ENCODE measurements around the gene ANKLE2. TPM values are rescaled to one million over a fixed set of nuclear protein-coding genes. Genes with fewer than 3 reads are reported as not detected.

The ANKLE2 gene
- total RNA-seq, 2 experiments from 2014 or later: 95.7 to 101 TPM

DNA sequence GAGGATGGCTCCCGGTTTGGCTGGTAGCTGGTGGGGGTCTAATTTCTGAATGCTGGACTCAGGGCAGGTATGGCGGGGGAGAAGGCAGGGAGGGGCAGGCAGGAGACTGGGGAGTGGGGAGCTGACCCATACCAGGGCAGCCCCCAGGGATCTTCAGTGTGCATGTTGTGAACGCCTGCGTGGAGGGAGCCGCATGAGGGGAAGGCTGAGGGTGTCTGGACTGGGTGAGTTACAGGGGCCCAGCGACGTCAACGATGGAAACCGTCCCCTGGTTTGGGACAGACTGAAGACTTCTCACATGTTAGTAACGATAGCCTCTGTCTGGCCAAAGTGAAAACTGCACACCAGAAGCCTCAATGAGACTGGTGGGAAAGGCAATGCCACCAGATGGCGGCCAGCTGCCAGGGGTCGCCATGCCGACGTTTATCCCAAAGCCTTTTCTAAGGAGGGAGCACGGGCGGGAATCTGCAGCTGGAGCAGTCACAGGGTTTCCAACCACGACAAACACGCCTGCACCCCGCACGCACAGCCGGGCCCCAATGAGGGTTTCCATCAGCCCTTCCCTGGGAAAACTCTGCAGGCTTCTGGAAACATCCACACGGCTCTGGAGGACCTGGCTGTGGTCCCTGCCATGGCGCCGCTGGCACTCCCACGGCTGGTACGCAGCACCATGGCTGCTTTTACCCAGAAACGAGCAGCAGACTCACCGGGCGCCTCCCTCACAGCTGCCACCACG is 37.0 kb downstream of the ANKLE2 start:
- no peaks in the 10 kb centered on the region for H3K27me3 Mint-ChIP-seq (ENCODE audit: low read depth)

DNA sequence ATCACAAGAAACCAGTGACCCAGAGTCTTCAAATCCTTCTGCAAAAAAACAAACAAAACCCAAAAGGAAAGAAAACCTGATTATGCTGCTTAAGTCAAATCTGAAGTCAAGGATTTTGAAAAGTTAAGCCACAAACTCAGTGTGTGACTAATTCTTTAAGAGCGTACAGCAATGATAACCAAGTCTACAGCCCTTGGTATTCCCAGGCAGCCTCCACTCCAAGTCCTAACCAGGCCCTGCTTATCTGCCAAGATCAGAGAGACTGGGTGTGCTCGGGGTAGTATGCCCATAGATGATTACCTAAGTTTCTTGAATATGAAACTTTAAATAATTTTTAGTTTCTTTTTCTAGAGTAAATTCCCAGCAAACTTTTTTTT is 37.9 kb downstream of the ANKLE2 start:
- Mint-ChIP-seq H3K4me3 (no peak overlapping the region), H3K27me3 (ENCODE audit: low read depth) (no peaks in the 10 kb centered on the region), H3K36me3 (ENCODE audit: low read depth) (peaks cover 77% of the 10 kb centered on the region), H3K27ac (no peak overlapping the region), H3K4me1 (ENCODE audit: low read depth) (peaks cover 2% of the 10 kb centered on the region), H3K9me3 (ENCODE audit: insufficient read depth) (no peaks in the 10 kb centered on the region)
- ChIA-PET POLR2A (no interaction called here), CTCF (no interaction called here)
- no peak for ATAC-seq
- DNase-seq: no peak

More for the DNA sequence above, 37.0 kb downstream of the ANKLE2 start:
- ATAC-seq: no peak
- DNase-seq: no peak
- H3K4me1 Mint-ChIP-seq (ENCODE audit: low read depth): peaks cover 2% of the 10 kb centered on the region
- H3K27ac Mint-ChIP-seq: peak overlapping the region; percentile 8
- POLR2A ChIA-PET: no interaction called here
- H3K36me3 Mint-ChIP-seq (ENCODE audit: low read depth): peaks cover 74% of the 10 kb centered on the region
- no peaks in the 10 kb centered on the region for H3K9me3 Mint-ChIP-seq (ENCODE audit: insufficient read depth)
- H3K4me3 Mint-ChIP-seq: no peak overlapping the region
- CTCF ChIA-PET: no interaction called here

DNA sequence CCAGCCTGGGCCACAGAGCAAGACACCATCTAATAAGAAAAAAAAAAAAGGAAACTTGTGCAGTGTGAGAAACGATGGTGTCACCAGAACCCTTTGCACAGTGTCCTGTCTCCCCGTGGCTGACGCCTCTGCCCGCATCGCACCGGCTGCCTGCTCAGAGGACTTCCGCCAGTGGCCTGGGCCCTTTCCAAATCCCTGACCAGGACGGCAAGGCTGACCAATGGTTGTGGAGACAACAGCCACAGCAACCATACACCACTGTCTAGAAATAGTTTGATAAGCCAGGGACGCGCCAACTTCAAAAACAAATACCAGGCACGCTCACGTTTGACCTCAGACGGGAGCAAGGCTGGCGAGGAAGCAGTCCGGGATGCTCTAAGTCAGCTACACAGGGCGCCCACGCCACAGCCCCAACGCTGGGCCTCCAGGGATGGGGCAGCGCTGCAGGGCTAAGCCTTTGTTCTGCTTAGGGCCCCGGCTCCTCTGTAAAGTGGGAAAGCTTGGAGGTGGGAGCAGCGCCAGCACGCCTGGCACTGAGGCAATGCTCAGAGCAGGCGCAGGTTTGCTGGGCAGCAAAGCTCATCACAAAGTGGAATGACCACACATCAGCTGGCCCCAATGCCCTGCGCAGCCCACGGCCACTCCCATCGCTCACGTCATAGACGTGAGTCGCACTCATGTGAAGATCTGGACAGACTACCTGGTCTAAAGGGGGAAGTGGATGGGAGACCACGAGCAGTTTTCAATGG is 38.4 kb downstream of the ANKLE2 start:
- Mint-ChIP-seq H3K4me3 (no peak overlapping the region), H3K27ac (no peak overlapping the region), H3K27me3 (ENCODE audit: low read depth) (no peaks in the 10 kb centered on the region), H3K9me3 (ENCODE audit: insufficient read depth) (no peaks in the 10 kb centered on the region), H3K4me1 (ENCODE audit: low read depth) (no peaks in the 10 kb centered on the region), H3K36me3 (ENCODE audit: low read depth) (peaks cover 75% of the 10 kb centered on the region)
- no peak for DNase-seq
- POLR2A ChIA-PET: no interaction called here
- CTCF ChIA-PET: no interaction called here
- ATAC-seq: no peak

DNA sequence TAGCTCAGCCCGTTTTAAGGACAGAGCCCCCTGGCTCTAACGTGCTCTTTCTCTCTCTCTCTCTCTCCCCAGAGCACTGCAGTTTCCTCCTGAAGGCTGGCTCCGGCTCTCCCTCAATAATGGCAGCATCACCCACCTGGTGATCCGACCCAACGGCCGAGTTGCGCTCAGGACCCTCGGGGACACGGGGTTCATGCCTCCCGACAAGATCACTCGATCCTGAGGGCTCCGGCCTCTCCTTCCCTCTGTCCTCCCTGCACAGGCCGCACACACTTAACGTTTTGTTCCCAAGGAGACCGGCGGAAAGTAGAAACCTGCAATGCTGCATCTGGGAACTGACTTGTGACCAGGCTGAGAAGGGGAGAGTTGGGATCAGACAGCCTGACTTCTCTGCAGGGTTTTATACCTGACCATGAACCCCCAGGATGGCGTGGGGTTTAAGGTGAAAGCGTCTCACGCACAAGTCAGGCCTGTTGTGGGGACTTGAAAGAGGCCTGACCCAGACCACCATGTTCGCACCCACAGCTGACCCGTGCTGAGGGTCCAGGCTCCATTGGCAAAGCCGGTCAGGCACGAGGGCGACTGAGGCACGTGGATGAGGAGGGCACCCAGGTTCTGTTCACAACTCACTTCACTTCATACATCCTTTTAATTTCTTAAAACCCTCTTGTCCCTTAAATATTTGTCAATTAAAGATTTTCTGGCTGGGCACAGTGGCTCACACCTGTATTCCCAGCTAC is 40.9 kb downstream of the ANKLE2 start:
- no peaks in the 10 kb centered on the region for H3K4me1 Mint-ChIP-seq (ENCODE audit: low read depth)
- H3K27ac Mint-ChIP-seq: no peak overlapping the region
- ChIA-PET POLR2A (no interaction called here), CTCF (interaction anchor here (1.5 kb wide), 1 partner anchor 16 kb away, joined by 3 read pairs; no protein-coding TSS in a partner anchor)
- ATAC-seq (no peak), DNase-seq (no peak)
- peaks cover 63% of the 10 kb centered on the region for H3K36me3 Mint-ChIP-seq (ENCODE audit: low read depth)
- H3K27me3 Mint-ChIP-seq (ENCODE audit: low read depth): no peaks in the 10 kb centered on the region
- no peaks in the 10 kb centered on the region for H3K9me3 Mint-ChIP-seq (ENCODE audit: insufficient read depth)
- no peak overlapping the region for H3K4me3 Mint-ChIP-seq

DNA sequence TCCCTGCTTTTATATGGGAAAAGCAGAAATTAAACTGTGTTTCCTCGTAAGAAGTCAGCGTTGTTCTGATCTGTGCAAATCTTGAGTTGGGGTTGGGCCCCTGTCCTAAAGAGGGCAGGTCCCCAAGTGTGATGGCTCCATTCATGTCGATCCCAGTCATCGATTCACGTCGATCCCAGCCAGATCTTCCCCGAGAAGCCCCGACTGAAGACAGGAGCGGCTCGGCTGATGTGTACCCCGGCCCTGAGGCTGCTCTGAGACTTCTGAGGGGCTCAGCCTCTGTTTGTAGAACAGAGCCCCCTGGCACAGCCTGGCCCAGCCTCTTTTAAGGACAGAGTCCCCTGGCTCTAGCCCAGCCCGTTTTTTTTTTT is 41.7 kb downstream of the ANKLE2 start:
- ChIA-PET POLR2A (no interaction called here), CTCF (no interaction called here)
- Mint-ChIP-seq H3K27me3 (ENCODE audit: low read depth) (no peaks in the 10 kb centered on the region), H3K4me3 (no peak overlapping the region), H3K4me1 (ENCODE audit: low read depth) (no peaks in the 10 kb centered on the region), H3K36me3 (ENCODE audit: low read depth) (peaks cover 60% of the 10 kb centered on the region), H3K9me3 (ENCODE audit: insufficient read depth) (no peaks in the 10 kb centered on the region), H3K27ac (no peak overlapping the region)
- DNase-seq (no peak), ATAC-seq (no peak)

DNA sequence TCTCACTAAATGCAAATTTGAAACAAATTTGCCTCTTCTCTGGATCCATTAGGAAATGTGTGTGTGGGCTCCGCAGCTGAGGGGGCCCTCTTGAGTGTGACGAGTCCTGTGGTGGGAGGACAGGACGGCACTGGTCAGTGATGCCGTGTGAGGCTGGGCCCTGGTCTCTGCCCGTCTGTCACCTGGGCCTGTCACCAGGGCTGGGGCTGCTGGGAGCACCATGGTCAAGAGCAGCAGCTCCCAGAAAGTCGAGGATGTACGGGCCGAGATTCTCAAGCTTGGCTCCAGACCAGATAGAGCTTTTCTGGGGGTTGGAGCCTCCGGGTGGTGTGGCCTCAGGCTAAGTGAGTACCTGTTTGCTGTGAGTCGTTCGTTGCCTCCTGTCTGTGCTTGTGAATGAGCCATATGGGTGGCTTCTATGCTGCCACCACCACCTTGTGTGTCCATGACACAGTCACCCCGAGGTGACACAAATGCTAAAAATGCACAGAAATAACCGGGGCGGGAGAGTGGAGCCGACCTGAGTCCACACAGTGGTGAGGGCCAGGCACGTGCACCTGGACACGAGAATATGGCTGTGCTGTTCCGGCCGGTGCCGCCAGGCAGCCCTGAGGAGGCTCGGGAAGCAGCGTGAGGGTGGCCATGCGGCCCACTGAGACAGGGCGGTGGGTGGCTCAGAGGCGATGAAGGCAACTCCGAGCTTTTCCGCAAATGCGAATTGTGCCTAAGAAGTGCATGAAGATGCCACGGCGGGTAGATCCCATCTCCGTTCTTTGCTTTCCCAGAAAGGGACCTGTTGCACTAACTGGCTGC is 42.3 kb downstream of the ANKLE2 start:
- ChIA-PET POLR2A (no interaction called here), CTCF (no interaction called here)
- no peak overlapping the region for H3K4me3 Mint-ChIP-seq
- H3K27ac Mint-ChIP-seq: no peak overlapping the region
- H3K36me3 Mint-ChIP-seq (ENCODE audit: low read depth): peaks cover 63% of the 10 kb centered on the region
- no peaks in the 10 kb centered on the region for H3K9me3 Mint-ChIP-seq (ENCODE audit: insufficient read depth)
- H3K4me1 Mint-ChIP-seq (ENCODE audit: low read depth): peaks cover 2% of the 10 kb centered on the region
- ATAC-seq (no peak), DNase-seq (no peak)
- no peaks in the 10 kb centered on the region for H3K27me3 Mint-ChIP-seq (ENCODE audit: low read depth)

DNA sequence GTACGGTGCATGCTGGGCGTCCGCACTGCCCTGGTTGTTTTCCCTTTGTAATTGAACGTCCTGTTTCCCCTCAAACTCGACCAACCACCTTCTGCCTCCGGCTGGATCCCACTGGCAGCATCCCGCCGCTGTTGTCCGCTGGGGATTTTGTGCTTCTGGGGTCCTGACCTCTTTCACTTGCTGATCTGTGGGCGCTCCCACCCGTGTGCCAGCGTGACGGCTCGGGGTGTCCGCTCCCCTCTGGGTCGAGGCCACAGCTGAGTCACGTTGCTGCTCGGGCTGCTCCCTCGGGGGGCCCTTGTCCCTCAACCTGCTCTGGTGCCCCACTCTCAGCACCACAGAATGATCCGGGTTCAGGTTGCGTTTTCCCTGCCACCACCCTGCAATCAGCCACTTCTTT is 43.0 kb downstream of the ANKLE2 start:
- Mint-ChIP-seq H3K27ac (no peak overlapping the region), H3K4me3 (no peak overlapping the region), H3K27me3 (ENCODE audit: low read depth) (no peaks in the 10 kb centered on the region), H3K4me1 (ENCODE audit: low read depth) (peaks cover 5% of the 10 kb centered on the region), H3K36me3 (ENCODE audit: low read depth) (peaks cover 60% of the 10 kb centered on the region), H3K9me3 (ENCODE audit: insufficient read depth) (no peaks in the 10 kb centered on the region)
- ATAC-seq (no peak), DNase-seq (no peak)
- ChIA-PET CTCF (no interaction called here), POLR2A (interaction anchor here (1.0 kb wide), 1 partner anchor 24 kb away, joined by 3 read pairs; no protein-coding TSS in a partner anchor)

DNA sequence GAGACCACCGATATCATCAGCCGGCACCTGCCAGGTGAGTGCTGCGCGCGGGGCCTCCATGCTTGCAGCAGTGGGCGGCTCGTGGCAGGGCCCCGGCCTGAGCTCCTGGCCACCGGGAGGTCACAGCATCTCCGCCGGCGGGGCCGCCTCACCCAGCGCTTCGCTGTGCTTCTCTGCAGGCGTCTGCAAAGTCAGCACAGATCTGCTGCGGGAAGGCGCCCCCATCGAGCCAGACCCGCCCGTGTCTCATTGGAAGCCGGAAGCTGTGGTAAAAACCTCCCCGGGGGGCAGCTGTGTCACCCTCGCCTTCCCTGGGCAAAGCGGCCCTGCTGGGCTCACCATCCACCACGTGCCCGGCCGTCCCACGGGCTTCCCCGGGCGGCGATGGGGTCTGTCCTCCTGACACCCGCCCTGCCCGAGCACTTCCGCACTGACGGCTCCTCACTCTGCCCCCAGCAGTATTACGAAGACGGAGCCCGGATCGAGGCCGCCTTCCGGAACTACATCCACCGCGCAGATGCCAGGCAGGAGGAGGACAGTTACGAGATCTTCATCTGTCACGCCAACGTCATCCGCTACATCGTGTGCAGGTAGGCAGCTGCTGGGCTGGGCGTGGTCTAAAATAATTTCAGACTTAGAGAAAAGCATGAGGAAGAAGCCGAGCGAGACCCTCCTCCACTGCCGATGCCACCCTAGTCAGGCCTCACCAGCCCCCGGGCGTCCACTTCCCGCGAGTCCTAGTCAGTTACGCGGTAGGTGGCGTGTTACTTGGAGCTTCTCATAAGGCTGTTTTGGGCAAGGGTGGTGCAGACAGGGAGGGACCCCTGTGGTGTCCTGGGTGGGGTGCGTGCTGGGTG is 43.9 kb downstream of the ANKLE2 start:
- Mint-ChIP-seq H3K36me3 (ENCODE audit: low read depth) (peaks cover 59% of the 10 kb centered on the region), H3K27me3 (ENCODE audit: low read depth) (no peaks in the 10 kb centered on the region), H3K4me1 (ENCODE audit: low read depth) (peaks cover 12% of the 10 kb centered on the region), H3K4me3 (no peak overlapping the region), H3K9me3 (ENCODE audit: insufficient read depth) (no peaks in the 10 kb centered on the region), H3K27ac (no peak overlapping the region)
- ATAC-seq (no peak), DNase-seq (no peak)
- CTCF ChIA-PET: no interaction called here
- POLR2A ChIA-PET: interaction anchor here (0.5 to 1.0 kb wide), 2 partner anchors 24 to 25 kb away, joined by 3 read pairs; no protein-coding TSS in a partner anchor

DNA sequence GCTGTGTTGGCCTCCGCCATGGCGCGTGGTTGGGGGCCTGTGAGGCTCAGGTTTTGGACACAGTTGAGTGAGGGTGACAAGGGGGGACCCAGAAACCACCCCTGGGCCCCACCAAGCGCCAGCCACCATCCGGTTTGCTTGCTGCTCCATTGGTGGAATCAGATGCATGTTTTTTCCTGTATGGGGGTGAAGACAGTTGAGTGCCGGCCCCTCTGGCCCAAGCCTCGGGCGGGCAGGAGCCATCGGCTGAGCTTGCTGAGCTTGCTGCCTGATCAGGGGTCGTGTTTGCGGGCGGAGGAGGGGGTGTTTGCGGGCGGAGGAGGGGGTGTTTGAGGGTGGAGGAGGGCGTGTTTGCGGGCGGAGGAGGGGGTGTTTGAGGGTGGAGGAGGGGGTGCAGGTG is 44.6 kb downstream of the ANKLE2 start:
- CTCF ChIA-PET: no interaction called here
- POLR2A ChIA-PET: no interaction called here

DNA sequence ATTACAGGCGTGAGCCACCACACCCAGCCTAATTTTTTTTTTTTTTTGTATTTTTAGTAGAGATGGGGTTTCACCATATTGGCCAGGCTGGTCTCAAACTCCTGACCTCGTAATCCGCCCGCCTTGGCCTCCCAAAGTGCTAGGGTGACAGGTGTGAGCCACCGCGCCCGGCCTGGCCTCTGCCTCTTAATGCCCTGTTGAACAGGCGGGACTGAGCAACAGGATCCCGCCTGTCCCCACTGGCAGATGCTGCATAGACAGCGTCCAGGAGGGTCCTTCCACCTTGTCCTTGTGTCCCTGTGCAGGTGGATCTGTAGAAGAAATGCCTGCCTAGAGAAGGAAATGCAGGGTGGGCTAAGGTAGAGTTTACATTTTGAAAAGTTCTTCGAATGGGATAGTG is 45.3 kb downstream of the ANKLE2 start:
- Mint-ChIP-seq H3K27ac (no peak overlapping the region), H3K4me3 (no peak overlapping the region), H3K4me1 (ENCODE audit: low read depth) (peaks cover 20% of the 10 kb centered on the region), H3K27me3 (ENCODE audit: low read depth) (no peaks in the 10 kb centered on the region), H3K9me3 (ENCODE audit: insufficient read depth) (no peaks in the 10 kb centered on the region), H3K36me3 (ENCODE audit: low read depth) (peaks cover 52% of the 10 kb centered on the region)
- ATAC-seq: no peak
- ChIA-PET CTCF (no interaction called here), POLR2A (no interaction called here)
- DNase-seq: no peak

More for the DNA sequence above, 44.6 kb downstream of the ANKLE2 start:
- Mint-ChIP-seq H3K9me3 (ENCODE audit: insufficient read depth) (no peaks in the 10 kb centered on the region), H3K27me3 (ENCODE audit: low read depth) (no peaks in the 10 kb centered on the region), H3K36me3 (ENCODE audit: low read depth) (peaks cover 57% of the 10 kb centered on the region), H3K27ac (no peak overlapping the region), H3K4me3 (no peak overlapping the region), H3K4me1 (ENCODE audit: low read depth) (peaks cover 15% of the 10 kb centered on the region)
- no peak for DNase-seq
- no peak for ATAC-seq

DNA sequence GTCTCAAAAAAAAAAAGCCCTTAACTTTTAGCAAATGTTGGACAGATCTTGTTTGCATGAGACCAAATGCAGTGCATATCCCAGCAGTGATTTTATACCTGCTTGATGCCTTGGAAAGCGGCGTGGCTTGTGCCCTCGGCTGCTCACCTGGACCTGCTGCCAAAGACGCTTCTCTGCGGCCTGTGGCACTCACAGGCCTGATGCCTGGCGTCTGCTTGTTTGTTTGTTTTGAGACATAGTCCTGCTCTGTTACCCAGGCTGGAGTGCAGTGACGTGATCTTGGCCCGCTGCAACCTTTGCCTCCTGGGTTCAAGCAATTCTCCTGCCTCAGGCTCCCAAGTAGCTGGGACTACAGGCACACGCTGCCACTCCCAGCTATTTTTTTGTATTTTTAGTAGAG is 45.8 kb downstream of the ANKLE2 start:
- POLR2A ChIA-PET: no interaction called here
- Mint-ChIP-seq H3K27me3 (ENCODE audit: low read depth) (no peaks in the 10 kb centered on the region), H3K36me3 (ENCODE audit: low read depth) (peaks cover 48% of the 10 kb centered on the region), H3K4me3 (no peak overlapping the region), H3K9me3 (ENCODE audit: insufficient read depth) (no peaks in the 10 kb centered on the region), H3K27ac (no peak overlapping the region), H3K4me1 (ENCODE audit: low read depth) (peaks cover 21% of the 10 kb centered on the region)
- CTCF ChIA-PET: no interaction called here
- DNase-seq (no peak), ATAC-seq (no peak)
